Stimulated activated CD8-positive, alpha-beta memory T cell treated with anti-CD3 and anti-CD28 coated beads, Interleukin-15, amount 100 ng/mL, for 4 hours (primary cell): ENCODE data around the gene PSME3IP1.
"Not testable (repeated sequence)": the region's sequence is repeated elsewhere in the genome, so short reads cannot be mapped to it uniquely, and the experiment has no call there.

Experiments
- DNase-seq, 2 donors: peaks; one replicate each; pipeline ENCODE4 v3.0.0-alpha.2; 2020; ENCODE audit warnings: low read depth in 2 of 2

The PSME3IP1 gene

DNA sequence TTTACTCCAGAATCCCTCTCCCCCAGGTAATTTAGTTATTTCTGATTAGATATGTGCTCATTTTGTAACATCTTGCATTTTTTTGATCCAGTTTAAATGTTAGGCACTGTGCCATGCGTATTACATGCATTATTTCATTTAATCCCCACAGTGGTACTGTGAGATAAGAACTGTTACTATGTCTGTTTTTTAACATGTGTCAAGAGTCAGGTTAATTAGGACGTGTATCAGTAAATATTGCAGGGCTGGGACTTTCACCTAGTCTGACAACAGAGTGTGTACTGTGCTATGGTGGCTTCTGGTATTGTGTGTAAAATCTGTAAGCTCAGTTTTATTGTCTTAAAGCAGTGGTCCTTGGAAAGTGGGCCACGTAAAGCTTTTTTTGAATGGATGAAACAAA is 10.9 kb upstream of the PSME3IP1 start:
- no peak for DNase-seq

DNA sequence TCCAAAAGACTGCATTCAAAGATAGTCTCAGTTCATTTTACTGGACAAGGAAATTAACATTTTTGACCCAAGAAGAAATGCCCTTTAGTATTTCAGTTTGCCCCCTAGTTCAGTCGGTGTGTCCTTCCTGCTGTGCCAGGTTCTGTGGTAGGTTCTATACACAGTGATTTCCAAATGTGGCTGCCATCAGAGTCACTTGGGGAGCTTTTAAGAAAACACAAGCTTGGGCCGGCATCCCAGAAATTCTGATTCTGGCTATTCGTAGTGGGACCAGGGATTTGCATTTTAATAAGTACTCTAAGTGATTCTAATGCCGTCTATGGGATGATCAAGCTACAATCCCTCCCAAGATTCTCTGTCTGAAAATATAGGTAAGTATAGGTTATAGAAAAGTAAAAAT is 10.4 kb upstream of the PSME3IP1 start:
- DNase-seq = no peak

DNA sequence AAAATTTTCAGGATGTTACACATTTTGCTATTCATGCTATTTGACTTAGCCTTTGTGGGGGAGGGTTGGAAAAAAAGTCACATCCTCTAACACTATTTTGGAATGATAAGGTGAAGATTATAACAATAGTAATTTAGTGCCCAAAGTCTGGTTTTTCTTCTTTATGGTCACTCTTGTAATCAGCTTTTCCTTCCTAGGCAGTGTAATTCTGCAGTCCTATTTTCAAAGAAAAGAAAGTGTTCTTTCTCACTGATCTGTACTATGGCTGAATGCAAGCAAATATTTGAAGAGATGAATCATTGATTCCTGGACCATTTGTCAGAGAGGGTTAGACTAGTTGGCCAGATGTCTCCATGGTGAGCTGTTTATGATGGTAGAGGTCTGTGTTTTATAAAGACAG is 8.7 kb upstream of the PSME3IP1 start:
- DNase-seq = no peak

DNA sequence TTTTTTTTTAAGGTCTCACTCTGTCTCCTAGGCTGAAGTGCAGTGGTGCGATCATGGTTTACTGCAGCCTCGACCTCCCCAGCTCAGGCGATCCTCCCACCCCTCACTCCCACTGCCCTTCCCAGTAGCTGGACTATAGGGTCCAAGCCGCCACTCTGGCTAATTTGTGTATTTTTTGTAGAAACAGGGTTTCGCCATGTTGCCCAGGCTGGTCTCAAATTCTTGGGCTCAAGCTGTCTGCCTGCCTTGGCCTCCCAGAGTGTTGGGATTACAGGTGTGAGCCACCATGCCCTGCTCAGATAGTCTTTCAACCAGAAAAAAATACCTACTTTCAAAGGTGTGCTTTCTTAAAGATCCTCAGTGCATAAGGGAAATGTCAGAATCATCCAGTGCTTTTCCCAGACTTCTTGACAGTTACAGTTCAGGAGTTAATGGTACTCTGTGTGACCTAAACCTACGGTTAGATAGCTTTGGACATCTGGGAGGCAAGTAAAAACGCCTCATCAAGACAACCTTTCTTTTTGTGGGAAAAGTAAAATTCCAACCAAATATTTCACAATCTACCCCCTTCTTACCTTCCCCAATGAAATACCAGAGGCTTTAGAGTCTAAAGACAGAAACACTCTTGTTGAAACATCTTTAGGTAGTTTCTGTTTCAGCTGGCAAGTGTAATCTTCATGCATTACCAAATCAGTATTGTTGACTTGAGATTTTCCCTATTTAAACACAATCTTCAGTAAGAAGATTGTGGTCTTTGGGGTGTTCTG is 7.1 kb upstream of the PSME3IP1 start:
- DNase-seq = no peak

DNA sequence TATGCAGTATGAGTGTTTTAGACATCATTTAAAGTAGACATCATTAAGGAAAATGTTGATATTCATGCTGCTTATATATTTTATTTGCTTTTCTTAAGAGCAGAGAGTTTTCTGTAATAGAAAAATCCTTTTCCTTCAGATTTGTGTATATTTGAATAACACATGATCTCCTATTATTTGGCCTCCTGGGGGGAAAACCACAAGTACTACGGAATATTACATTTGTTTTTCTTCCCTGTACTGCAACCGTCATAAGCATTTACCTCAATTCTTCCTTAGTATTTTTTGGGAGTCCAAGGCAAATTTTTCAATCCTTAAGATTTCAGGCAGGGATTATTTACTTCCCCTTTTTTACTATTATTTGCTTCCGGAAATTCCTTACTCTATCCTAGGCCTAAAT is 6.3 kb upstream of the PSME3IP1 start:
- DNase-seq = no peak

DNA sequence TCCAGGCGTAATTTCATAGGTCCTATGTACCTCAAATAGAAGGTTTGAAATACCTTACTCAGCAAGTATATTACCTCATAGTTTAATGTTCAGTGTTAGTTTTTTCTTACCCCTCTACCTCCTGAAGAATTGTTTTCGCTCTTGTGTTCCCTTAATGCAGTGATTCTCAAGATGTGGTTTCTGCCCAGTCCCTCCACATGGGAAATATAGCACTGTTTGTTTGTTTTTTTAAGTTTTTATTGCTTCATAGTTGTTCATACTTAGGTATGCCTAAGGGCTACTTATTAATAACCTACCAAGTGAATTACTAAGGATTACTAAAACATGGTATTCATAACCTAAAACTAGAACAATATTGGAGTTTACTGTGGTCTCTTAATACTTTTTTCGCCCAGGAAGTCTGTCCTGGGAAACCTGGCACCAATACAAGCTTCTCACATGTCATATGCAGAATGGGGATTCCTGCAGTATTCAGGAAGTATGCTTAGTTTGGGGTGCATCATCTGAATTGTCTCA is 5.3 kb upstream of the PSME3IP1 start:
- no peak for DNase-seq

DNA sequence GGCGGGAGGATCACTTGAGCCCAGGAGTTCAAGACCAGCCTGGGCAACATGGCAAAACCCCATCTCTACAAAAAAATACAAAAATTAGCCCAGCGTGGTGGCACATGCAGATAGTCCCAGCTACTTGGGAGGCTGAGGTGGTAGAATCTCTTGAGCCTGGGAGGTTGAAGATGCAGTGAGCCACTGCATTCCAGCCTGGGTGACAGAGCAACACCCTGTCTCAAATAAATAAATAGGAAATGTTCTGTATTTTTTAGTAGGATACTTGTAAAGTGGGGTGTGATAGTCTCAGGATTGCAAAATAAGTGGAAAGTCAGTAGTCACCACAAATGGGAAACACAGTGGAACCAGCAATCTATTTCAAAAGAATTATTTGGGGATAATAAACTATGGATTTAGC is 4.3 kb upstream of the PSME3IP1 start:
- no peak for DNase-seq

DNA sequence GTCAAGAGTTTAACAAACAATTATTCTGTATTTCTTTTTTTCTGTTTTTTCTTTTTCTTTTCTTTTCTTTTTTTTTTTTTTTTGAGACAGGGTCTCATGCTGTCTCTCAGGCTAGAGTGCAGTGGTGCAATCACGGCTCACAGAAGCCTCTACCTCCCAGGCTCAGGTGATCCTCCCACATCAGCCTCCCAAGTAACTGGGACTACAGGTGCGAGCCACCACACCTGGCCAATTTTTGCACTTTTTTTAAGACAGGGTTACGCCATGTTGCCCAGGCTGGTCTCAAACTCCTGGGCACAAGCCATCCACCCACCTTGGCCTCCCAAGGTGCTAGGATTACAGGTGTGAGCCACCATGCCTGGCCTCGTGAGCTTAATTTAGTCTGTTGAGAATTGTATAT is 3.7 kb upstream of the PSME3IP1 start:
- not testable (repeated sequence) for DNase-seq

DNA sequence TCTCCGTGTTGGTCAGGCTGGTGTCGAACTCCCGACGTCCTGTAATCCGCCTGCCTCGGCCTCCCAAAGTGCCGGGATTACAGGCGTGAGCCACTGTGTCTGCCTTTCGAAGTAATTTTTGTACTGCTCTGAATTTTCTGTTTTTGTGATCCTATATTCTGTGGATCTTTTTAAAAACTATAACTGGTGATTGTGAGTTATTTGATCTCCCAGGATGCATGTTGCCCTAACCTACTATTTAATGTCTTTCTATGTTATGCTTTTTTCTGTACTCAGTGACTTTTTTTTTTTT is 2.8 kb upstream of the PSME3IP1 start:
- no peak for DNase-seq

DNA sequence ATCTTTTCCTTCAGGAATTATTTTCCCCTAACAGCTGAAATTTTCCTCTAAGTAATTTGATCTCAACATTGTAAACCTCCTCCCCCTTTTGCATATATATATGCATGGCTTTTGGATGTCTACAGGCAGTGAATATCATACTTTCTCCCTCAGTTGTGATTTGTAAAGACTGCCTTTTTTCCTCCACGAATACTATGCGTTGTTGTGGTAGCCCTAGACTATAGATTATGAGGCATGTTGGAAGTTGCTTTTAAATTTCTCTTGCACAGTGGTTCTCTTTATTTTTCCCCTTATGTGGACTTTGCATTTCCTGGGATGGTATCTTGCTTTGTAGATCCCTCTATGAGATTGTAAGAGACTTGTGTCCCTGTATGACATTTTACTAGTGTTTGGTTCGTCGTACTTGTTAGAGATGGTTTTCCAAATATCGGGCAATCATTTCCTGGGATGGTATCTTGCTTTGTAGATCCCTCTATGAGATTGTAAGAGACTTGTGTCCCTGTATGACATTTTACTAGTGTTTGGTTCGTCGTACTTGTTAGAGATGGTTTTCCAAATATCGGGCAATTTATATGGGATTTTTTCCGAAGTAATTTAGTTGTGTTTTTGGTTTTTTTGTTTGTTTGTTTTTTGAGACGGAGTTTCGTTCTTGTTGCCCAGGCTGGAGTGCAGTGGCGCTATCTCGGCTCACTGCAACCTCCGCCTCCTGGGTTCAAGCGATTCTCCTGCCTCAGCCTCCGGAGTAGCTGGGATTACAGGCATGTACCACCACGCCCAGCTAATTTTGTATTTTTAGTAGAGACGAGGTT is 2.3 kb upstream of the PSME3IP1 start:
- not testable (repeated sequence) for DNase-seq

DNA sequence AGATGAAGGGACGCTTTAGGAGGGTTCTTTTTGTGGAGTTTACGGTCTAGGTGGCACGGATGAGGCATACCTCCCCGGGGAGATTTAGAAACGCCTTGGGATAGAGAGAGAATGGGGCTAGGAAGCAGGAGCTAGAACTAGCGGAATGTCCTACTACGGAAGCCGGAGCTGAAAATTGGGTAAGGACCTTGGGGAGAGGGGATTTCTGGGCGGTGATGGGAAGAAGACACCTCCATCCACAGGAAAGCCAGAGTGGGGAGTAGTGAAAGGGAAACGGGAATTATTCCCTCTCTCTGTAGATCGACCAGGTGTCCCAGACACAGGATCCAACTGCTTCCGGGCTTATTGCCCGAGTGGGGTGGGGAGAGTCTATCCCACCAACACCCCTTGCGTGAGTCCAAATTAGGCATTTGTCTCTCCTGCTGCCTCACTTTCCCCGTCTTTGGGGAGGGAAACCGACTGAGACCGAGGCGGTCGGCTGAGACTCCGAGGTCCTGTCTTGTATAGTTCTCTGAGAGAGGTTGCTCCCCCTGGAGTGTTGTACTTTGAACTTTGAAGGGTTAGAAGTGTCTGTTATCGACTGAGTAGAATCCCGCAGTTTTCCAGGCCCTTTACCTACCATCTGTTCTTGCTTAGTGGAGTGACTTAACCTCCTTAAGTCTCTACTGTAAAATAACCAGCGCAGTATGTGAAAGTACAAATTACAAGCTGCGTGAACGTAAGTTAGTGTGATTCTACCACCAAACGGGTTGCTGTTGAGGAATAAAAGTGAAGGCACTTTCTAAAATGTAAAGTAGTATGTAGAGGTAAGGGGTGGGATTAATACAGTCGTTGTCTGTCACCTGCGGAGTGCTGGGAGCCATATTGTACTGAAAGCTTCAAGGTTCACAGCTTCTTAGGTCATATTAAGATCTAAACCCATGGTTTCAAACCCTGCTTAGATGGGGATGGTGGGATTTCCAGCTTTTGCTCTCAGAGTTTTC is 1.3 kb upstream of the PSME3IP1 start:
- no peak for DNase-seq

DNA sequence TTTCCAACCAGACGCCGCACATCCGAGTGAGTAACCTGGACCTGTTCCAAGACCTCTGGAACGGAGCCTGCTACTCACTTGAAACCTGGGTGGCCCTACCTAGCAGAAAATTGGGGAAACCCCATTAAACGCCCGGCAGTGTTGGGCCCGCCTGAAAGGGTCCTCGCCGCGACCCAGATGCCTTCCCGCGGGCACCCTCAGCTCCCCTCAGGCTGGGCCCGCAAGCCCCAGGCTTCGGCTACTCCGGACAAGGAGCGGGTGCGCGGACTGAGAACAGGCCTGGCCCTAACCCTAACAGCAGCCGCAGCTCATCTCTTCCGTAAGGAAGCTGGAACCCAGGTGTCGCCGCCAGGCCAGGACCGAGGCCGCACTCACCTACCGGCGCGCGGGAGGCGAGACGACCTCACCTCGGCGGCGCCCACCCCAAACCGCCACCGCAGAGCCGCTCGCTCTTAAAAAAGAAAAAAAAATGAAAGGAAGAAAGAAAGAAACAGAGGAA is 344 bp downstream of the PSME3IP1 start:
- no peak for DNase-seq

DNA sequence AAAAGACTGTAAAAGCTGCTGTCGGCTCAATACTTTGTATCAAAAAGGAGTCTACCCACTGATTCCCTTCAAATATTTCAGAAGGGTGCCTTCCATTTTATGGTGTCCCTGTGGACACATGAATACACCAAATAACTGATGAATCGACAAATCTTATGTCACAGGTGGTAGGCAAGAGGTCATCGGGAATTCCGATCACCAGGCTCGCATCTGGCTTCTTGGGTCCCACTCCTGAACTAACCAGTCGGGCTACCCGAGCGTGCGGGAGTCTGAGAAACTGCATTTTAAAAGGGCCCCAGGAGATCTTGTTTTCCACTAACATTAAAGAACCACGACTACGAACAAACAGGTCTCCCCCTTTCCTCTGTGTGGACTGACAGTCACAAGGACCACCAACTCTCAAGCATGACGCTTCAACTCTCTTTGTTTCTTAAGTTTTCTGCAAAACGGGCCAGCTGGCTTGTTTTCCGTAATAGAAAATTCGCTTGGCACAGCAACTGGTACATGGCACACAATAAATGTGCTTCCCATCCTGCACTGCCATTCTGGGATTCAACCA is 873 bp downstream of the PSME3IP1 start:
- DNase-seq = no peak

DNA sequence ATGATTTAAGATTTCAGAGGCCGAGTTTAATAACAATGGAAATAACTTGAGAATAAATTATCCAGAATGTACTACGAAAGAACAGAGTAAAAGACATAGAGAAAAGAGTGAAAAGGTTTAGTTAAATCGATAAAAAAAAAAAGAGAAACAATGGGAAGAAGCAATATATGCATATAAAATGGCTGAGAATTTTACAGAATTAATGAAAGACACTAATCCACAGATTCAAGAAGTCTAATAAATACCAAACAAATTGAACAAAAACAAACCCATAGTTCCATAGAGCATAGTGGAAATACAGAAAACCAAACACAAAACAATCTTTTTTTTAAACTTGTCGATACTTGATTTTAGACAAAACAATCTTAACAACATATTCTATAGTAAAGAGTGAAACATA is 1.7 kb downstream of the PSME3IP1 start:
- DNase-seq = no peak

DNA sequence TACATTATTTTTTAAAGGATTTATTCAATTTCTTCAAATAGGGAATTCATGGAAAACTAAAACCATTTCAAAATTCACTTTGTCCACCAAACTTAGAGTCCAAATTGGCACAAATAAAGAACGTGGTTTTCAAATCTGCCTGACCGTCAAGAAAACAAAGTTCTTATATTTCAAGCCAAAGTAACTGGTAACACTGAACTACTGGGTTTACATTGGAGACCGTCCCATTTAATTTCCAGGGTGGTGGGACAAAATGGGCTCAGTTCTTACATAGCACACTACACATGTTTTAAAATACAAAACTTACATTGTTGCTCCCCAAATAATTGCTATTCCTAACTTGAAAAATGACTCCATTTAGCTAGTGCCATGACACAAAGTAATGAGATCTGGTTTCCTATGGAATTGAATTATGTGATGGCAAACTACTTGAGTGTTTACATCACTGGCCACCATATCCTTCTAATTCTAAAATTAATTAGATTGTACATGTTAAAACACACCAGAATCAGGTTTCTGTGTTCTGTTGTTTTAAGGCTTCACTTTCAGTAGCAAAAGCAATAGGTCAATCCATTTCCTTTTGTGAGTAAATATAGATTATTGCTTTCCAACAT is 6.5 kb downstream of the PSME3IP1 start:
- DNase-seq = no peak

DNA sequence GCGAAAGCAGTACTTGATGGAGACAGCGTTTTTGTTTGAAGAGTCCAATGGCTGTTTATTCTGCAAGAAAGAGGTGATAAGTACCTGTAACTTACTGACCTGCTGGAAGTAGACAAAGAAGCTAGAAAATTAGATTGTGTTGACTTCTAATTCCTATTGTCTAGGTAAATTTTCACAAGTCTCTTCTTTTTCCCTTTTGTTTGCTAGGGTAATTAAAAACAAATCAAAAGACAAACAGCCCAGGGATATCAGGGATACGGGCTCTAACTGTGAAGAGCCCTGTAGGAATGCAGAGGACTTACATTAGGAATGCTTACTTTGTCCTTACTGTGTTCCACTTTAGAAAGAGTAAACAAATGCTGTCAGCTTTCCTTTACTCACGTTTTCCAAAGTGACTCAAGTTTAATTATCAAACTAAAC is 7.0 kb downstream of the PSME3IP1 start:
- no peak for DNase-seq

DNA sequence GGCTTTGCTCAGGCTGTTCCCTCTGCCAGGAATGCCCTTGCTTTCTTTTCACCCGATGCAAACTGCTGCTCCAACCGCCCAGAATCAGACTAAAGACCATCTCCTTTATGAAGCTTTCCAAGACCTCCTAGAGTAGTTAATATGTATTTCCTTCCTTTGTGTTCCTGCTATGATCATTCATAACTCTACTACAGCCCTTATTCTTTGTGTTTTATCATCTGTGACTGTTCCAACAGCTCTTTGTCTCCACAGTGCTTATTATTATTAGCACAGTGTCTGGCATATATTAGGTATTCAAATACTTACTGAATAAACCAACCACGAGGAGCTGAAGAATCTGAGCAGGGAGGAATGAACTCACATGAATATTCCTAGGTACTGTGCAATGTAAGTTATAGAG is 7.6 kb downstream of the PSME3IP1 start:
- no peak for DNase-seq

DNA sequence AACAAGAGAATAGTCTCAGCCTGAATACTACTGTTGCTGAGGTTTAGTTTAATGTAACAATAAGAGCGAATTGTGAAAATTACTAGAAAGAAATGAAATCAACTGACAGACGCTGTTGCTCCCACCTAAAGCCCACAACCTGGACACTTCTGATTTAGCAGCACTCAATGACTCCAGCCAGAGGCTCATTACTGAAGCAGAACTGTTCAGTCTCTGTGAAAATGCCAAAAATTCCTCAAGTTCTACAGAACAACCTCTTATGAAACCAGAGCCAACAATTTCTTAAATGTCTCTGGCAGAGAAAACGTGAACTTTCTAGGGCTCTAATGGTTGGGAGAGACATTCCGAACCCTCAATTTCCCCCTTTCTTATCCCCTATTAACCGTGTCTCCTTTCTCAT is 9.9 kb downstream of the PSME3IP1 start:
- DNase-seq = no peak

DNA sequence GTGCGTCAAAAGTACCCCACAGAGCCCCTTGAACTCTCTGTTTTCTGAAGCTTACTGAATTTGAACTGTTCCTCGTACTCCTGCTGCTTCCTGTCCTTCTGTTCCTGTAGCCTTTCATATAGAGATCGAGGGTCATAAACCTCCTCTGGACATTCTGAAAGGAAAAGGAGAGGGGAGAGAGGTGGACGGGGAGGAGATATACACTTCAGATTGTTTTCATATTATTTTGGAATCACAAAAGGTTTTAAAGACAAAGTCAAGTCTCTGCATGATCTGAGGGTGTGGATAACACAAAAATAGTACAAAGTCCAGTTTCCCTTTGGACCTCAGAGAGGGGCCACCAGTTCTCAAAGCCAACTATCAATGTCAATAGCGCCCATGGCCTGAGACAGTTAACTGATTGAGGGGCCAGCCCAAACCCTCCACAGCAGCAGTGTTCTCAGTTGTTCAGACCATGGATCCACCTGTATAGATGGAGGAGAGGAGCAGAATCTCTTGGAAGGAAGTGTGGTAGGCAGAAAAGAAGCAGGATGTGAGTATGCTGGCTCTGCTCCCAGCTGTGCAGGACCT is 13.0 kb downstream of the PSME3IP1 start:
- DNase-seq = no peak

DNA sequence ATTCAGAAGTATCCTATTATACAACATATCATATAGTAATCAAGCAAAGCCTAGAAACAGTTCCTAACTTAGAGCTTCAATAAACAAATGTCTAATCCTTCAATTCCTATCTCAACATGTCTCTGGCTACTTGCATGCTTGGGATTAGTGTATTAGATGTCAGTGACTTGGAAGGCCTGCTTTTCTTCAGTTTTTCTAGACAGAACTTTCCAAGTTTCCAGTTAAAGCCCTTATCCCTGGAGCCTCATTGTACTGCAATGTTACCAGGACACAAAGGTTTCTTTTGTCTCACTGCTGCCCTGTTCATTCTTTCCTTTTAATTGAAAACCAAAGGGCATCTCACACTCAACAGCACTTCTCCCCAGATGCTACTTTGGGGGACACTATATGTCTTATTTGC is 16.5 kb downstream of the PSME3IP1 start:
- no peak for DNase-seq

DNA sequence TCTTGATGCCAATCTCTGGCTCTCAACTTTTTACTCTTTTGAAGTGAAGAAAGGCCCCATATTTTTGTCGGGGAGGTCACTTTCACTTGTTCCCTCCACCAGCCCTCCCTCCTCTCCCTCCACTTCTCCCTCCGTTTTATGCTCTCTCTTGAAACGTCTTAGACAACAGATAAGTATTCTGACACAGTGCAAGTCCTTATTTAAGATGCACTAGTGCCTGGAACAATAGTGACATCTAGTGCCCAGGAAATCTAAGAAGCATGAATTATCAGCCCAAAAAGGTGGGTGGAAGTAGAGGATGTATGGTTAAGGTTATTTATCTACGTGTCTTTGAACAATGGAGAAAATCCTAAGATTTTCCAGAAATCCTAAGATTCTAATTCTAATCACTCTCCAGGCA is 17.9 kb downstream of the PSME3IP1 start:
- DNase-seq = no peak
